H1 (cell line): Measurements from ENCODE around the gene IQSEC3. TPM values are rescaled to one million over a fixed set of nuclear protein-coding genes. Genes with fewer than 3 reads are reported as not detected.

Experiments used
- ATF3 ChIP-seq: IDR thresholded peaks from 2 replicates; pipeline ENCODE4 v1.6.1; 2011; ENCODE audit warnings: low read depth, mild to moderate bottlenecking, low read length; ENCODE audit not compliant: insufficient read depth
- GTF2F1 ChIP-seq: IDR thresholded peaks from 2 replicates; pipeline ENCODE4 v1.6.1; 2012; ENCODE audit warnings: low read depth, low read length, improper control_type of control experiment, borderline replicate concordance
- SIRT6 ChIP-seq: IDR thresholded peaks from one replicate; pipeline ENCODE4 v1.7.1; 2012; ENCODE audit warnings: low read length, inconsistent platforms
- SP4 ChIP-seq: IDR thresholded peaks from 2 replicates; pipeline ENCODE4 v1.6.1; 2012; ENCODE audit warnings: low read length, inconsistent platforms
- polyA plus RNA-seq, 7 experiments: library from polyadenylated mRNA; depleted of rRNA in 3 of 7; stranded (reverse) in 5 of 7; unstranded in 2 of 7; fragments of >200 nt in 5 of 7; fragments of 200-250 nt in 2 of 7; gene quantifications; 1 replicate in 5 of 7; 2 replicates in 1 of 7; 4 replicates in 1 of 7; pipeline versions ENCODE4 v1.2.1 to v1.2.3, GENCODE V29; 2011 to 2013; ENCODE audit warnings: missing spikeins in 2 of 7, mixed read lengths in 2 of 7
- total RNA-seq: library from RNA; stranded (reverse); fragmentation: NEBNext Ultra II Directional; extraction: Animal tissue kit (Norgen Biotek cat#: 25700); gene quantifications from 2 replicates; pipeline ENCODE4 v1.2.1, GENCODE V29; 2021

The IQSEC3 gene
- total and polyA plus RNA-seq, 2 of the 8 experiments (the other 6 are each of a cell fraction or from before 2014, with no cell fraction given), result 1.2 to 3.1 TPM

GRCh38 chr12:87315-87714 is 20.7 kb downstream of the IQSEC3 start (continued):
- no peak for TF ChIP-seq ATF3
- TF ChIP-seq GTF2F1, result no peak
- TF ChIP-seq SP4, result no peak
- no peak for TF ChIP-seq SIRT6
